Ishikawa (cell line): ENCODE measurements around the gene RBM18.

Source experiments
- CEBPB ChIP-seq: IDR thresholded peaks from 2 replicates; pipeline ENCODE4 v1.6.1; 2012
- CREB1 ChIP-seq: IDR thresholded peaks from 2 replicates; pipeline ENCODE4 v1.6.1; 2012; ENCODE audit warnings: low read depth
- EGR1 ChIP-seq: IDR thresholded peaks from 2 replicates; pipeline ENCODE4 v1.6.1; 2012
- EP300 ChIP-seq: IDR thresholded peaks from 2 replicates; pipeline ENCODE4 v1.6.1; 2012; ENCODE audit warnings: borderline replicate concordance
- FOXM1 ChIP-seq: IDR thresholded peaks from 2 replicates; pipeline ENCODE4 v1.6.1; 2012; ENCODE audit warnings: low read depth, borderline replicate concordance
- MAX ChIP-seq: IDR thresholded peaks from 2 replicates; pipeline ENCODE4 v1.6.1; 2012
- NFIC ChIP-seq: IDR thresholded peaks from 2 replicates; pipeline ENCODE4 v1.6.1; 2012
- RAD21 ChIP-seq: IDR thresholded peaks from 2 replicates; pipeline ENCODE4 v1.6.1; 2012; ENCODE audit warnings: low read depth
- TAF1 ChIP-seq: IDR thresholded peaks from 2 replicates; pipeline ENCODE4 v1.6.1; 2012; ENCODE audit warnings: low read depth, mild to moderate bottlenecking
- TCF12 ChIP-seq: IDR thresholded peaks from 2 replicates; pipeline ENCODE4 v1.6.1; 2012; ENCODE audit warnings: low read depth
- TEAD4 ChIP-seq: IDR thresholded peaks from 2 replicates; pipeline ENCODE4 v1.6.1; 2012
- USF1 ChIP-seq: IDR thresholded peaks from 2 replicates; pipeline ENCODE4 v1.6.1; 2012
- YY1 ChIP-seq: IDR thresholded peaks from 2 replicates; pipeline ENCODE4 v1.6.1; 2012; ENCODE audit warnings: low read depth
- ZBTB7A ChIP-seq: IDR thresholded peaks from 2 replicates; pipeline ENCODE4 v1.6.1; 2012; ENCODE audit warnings: low read depth
- TF ChIP-seq, protein P1 (sequence below): IDR thresholded peaks from 2 replicates; pipeline ENCODE4 v1.6.1; 2012; ENCODE audit warnings: low read depth, mild to moderate bottlenecking

Gene RBM18

DNA sequence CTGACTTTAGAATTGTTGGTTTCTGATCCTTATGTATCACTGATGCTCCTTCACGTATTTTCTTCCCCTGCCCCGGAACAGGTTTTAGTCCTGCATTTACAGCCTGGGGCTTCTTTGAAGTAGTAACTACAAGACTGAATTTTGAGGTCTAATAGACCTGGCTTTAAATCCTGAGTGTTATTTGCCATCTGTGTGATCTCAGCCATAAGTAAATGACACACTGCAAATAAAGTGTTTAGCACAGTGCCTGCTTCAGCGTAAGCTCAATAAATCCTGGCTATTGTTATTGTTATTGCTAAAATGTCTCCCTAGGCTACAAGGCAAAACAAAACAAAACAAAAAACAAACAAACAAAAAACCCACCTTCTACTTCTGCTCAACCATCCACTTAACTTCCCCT is 20.3 kb downstream of the RBM18 start:
- no peak for TF ChIP-seq ZBTB7A
- TF ChIP-seq TAF1 = no peak
- no peak for TF ChIP-seq FOXM1
- no peak for TF ChIP-seq TEAD4
- no peak for TF ChIP-seq MAX
- no peak for TF ChIP-seq EP300
- TF ChIP-seq YY1 = no peak
- no peak for TF ChIP-seq NFIC
- TF ChIP-seq TCF12 = no peak
- no peak for TF ChIP-seq CEBPB
- TF ChIP-seq, protein P1, sequence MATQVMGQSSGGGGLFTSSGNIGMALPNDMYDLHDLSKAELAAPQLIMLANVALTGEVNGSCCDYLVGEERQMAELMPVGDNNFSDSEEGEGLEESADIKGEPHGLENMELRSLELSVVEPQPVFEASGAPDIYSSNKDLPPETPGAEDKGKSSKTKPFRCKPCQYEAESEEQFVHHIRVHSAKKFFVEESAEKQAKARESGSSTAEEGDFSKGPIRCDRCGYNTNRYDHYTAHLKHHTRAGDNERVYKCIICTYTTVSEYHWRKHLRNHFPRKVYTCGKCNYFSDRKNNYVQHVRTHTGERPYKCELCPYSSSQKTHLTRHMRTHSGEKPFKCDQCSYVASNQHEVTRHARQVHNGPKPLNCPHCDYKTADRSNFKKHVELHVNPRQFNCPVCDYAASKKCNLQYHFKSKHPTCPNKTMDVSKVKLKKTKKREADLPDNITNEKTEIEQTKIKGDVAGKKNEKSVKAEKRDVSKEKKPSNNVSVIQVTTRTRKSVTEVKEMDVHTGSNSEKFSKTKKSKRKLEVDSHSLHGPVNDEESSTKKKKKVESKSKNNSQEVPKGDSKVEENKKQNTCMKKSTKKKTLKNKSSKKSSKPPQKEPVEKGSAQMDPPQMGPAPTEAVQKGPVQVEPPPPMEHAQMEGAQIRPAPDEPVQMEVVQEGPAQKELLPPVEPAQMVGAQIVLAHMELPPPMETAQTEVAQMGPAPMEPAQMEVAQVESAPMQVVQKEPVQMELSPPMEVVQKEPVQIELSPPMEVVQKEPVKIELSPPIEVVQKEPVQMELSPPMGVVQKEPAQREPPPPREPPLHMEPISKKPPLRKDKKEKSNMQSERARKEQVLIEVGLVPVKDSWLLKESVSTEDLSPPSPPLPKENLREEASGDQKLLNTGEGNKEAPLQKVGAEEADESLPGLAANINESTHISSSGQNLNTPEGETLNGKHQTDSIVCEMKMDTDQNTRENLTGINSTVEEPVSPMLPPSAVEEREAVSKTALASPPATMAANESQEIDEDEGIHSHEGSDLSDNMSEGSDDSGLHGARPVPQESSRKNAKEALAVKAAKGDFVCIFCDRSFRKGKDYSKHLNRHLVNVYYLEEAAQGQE = no peak
- no peak for TF ChIP-seq USF1
- no peak for TF ChIP-seq EGR1
- no peak for TF ChIP-seq CREB1
- no peak for TF ChIP-seq RAD21

DNA sequence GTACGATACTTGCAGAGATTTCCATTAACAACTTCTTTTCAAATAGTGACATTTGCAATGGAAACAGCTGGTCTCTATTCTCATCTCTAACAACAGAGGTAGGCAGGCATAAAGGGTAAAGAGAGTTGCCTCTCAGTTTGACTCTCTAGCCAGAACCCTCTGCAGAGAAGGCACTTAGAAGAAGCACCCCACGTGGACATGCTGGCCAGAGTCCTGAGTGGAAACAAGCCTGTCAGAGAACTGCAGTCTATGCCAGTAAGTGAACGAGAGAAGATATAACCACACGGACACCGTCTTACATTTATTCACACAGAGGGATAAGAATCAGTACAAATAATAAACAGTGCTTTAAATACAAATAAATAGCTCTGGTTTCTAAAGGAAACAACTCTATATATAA is 24.9 kb downstream of the RBM18 start:
- TF ChIP-seq EGR1 = no peak

GRCh38 chr9:122236681-122237080 is 28.0 kb downstream of the RBM18 start:
- TF ChIP-seq ZBTB7A = no peak
- TF ChIP-seq TCF12 = no peak
- TF ChIP-seq CEBPB = no peak
- no peak for TF ChIP-seq TAF1
- TF ChIP-seq EP300 = no peak
- no peak for TF ChIP-seq YY1
- no peak for TF ChIP-seq USF1
- no peak for TF ChIP-seq EGR1
- TF ChIP-seq, protein P1 = no peak
- no peak for TF ChIP-seq MAX
- TF ChIP-seq TEAD4 = no peak
- TF ChIP-seq NFIC = no peak
- TF ChIP-seq CREB1 = no peak

- no peak for TF ChIP-seq TEAD4
Measured at GRCh38 chr9:122234022-122234748, 30.5 kb downstream of the RBM18 start.

DNA sequence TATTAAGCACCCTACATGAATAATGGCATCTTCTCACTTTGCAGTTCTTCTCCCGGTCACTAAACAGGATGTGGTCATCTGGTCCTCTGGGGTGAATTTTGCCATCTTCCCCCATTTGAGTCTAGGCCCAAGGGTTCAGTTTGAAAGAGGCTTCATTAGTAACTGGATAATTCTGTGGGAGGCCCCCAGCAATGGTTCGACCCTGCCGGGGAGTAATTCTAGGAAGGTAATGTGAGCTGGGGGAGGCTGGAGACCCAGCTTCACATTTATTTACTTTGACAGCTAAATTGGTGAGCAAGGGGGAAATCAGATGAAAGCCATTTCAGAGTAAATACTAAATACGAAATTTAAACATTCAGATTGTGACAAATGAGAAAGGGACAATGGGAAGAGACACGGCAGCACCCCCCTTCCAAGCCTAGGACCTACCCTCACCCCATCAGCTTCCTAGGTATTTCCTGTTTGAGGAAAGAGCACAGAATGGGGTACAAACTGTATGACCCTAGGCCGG is 31.8 kb downstream of the RBM18 start:
- TF ChIP-seq, protein P1 = no peak
- TF ChIP-seq NFIC (no peak), EP300 (no peak), MAX (no peak), USF1 (no peak), TAF1 (no peak), YY1 (no peak), TCF12 (no peak), FOXM1 (no peak), RAD21 (no peak), TEAD4 (no peak), EGR1 (no peak), ZBTB7A (no peak), CREB1 (no peak), CEBPB (no peak)
